NB4 (cell line): ENCODE measurements around the gene ZNF366.

Experiments
- CTCF ChIP-seq: IDR thresholded peaks from one replicate; pipeline ENCODE4 v1.5.1; 2012; ENCODE audit warnings: low read depth, low read length
- MAX ChIP-seq: IDR thresholded peaks from 2 replicates; pipeline ENCODE4 v1.6.1; 2011; ENCODE audit warnings: low read depth, low read length

GRCh38 chr5:72486371-72486770 lies 20.8 kb downstream of the ZNF366 start:
- TF ChIP-seq CTCF (no peak), MAX (no peak)
